ENCODE data around the gene STK33.

GRCh38 chr11:8603696-8604077 lies 9.7 kb upstream of the STK33 start:
- no peak for TF ChIP-seq EZH2 (IDR thresholded peaks at IDR 0.05; ENCODE audit: low read depth)
- TF ChIP-seq CTCF (conservative IDR thresholded peaks at IDR 0.05): no peak
